Placental pericyte (primary cell): ENCODE results near the gene IFNA14. TPM values are rescaled to one million over a fixed set of nuclear protein-coding genes. Genes with fewer than 3 reads are reported as not detected.

Source experiments
- total RNA-seq: library from RNA; depleted of rRNA; stranded (reverse); fragments of >200 nt; gene quantifications from 2 replicates; pipeline ENCODE4 v1.2.3, GENCODE V29; 2012

The IFNA14 gene
- total RNA-seq, result not detected in 2 replicates

GRCh38 chr9:21239911-21240310 lies at the start of gene IFNA14:
IFNA14 (minus strand) TSS chr9:21240005; CDS start chr9:21239935, 70 bp downstream.

GRCh38 chr9:21228122-21228521 lies 11.7 kb downstream of the IFNA14 start, which contains the start of gene IFNA17:
IFNA17 (minus strand) TSS chr9:21228222; CDS start chr9:21228173, 49 bp downstream.

DNA sequence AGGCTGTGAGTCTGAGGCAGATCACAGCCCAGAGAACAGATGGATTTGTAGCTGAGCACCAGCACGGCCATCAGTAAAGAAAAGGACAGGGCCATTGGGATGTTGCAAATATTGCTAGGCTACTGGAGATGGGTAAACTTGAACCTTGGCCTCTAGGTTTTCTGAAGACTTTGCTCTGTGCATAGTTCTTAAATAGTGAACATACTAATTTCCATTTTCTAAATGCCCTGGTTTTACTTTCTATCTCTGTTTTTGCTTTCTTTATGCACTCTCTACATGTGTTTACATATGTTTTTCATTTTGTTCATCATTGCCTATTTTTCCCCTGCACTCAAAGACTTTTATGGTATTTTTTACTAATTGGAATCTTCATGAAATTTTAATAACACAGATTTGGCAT lies 22.6 kb downstream of the IFNA14 start, which contains the start of gene IFNA16:
TSS of gene IFNA16 (minus strand) at position 101 of the 400 bp plus-strand sequence. CDS start at position 95, 6 bp downstream.

GRCh38 chr9:21207043-21207442 lies 32.8 kb downstream of the IFNA14 start, which contains the start of gene IFNA10:
IFNA10 (minus strand) TSS chr9:21207143; CDS start chr9:21207097, 46 bp downstream.

DNA sequence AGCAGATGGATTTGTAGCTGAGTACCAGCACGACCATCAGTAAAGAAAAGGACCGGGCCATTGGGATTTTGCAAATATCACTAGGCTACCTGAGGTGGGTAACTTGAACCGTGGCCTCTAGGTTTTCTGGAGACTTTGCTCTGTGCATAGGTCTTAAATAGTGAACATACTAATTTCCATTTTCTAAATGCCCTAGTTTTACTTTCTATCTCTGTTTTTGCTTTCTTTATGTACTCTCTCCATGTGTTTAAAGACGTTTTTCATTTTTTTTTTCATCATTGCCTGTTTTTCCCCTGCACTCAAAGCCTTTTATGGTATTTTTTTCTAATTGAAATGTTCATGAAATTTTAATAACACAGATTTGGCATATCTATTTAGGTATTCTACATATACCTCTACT lies 37.7 kb downstream of the IFNA14 start, which contains the start of gene IFNA7:
TSS of gene IFNA7 (minus strand) at position 101 of the 400 bp plus-strand sequence. CDS start at position 61, 40 bp downstream.

Other genes starting within 250 kb of the IFNA14 start
- 1.8 and 5.6 TPM in 2 replicates for gene HACD4, start 208.4 kb downstream of the IFNA14 start, total RNA-seq
- gene IFNB1, start 162.1 kb downstream of the IFNA14 start, total RNA-seq, result not detected in 2 replicates
- gene IFNW1, start 98.2 kb downstream of the IFNA14 start, total RNA-seq, result not detected in 2 replicates
- not detected in 2 replicates for gene IFNA21, start 73.3 kb downstream of the IFNA14 start, total RNA-seq
- gene IFNA4, start 52.4 kb downstream of the IFNA14 start, total RNA-seq, result not detected in 2 replicates
- gene IFNA7, start 37.8 kb downstream of the IFNA14 start, total RNA-seq, result not detected in 2 replicates
- not detected in 2 replicates for gene IFNA10, start 32.9 kb downstream of the IFNA14 start, total RNA-seq
- not detected in 2 replicates for gene IFNA16, start 22.7 kb downstream of the IFNA14 start, total RNA-seq
- gene IFNA17, start 11.8 kb downstream of the IFNA14 start, total RNA-seq, result not detected in 2 replicates
- gene IFNA5, start 65.3 kb upstream of the IFNA14 start, total RNA-seq, result 0.14 TPM in 1 of 2 replicates, not detected in the other
- gene KLHL9, start 95.4 kb upstream of the IFNA14 start, total RNA-seq, result 25.6 and 42.7 TPM in 2 replicates
- gene IFNA6, start 110.9 kb upstream of the IFNA14 start, total RNA-seq, result not detected in 2 replicates
- gene IFNA13, start 128.1 kb upstream of the IFNA14 start, total RNA-seq, result not detected in 2 replicates
- not detected in 2 replicates for gene IFNA2, start 145.4 kb upstream of the IFNA14 start, total RNA-seq
- gene IFNA8, start 169.1 kb upstream of the IFNA14 start, total RNA-seq, result not detected in 2 replicates
- gene IFNA1, start 200.4 kb upstream of the IFNA14 start, total RNA-seq, result 0.14 TPM in 1 of 2 replicates, not detected in the other
- gene IFNE, start 242.3 kb upstream of the IFNA14 start, total RNA-seq, result 8.8 and 22.3 TPM in 2 replicates